ENCODE data around the gene RPL29. TPM values are rescaled to one million over a fixed set of nuclear protein-coding genes. Genes with fewer than 3 reads are reported as not detected.

The RPL29 gene
- total RNA-seq, 1 experiment from 2014 or later = 609 TPM

DNA sequence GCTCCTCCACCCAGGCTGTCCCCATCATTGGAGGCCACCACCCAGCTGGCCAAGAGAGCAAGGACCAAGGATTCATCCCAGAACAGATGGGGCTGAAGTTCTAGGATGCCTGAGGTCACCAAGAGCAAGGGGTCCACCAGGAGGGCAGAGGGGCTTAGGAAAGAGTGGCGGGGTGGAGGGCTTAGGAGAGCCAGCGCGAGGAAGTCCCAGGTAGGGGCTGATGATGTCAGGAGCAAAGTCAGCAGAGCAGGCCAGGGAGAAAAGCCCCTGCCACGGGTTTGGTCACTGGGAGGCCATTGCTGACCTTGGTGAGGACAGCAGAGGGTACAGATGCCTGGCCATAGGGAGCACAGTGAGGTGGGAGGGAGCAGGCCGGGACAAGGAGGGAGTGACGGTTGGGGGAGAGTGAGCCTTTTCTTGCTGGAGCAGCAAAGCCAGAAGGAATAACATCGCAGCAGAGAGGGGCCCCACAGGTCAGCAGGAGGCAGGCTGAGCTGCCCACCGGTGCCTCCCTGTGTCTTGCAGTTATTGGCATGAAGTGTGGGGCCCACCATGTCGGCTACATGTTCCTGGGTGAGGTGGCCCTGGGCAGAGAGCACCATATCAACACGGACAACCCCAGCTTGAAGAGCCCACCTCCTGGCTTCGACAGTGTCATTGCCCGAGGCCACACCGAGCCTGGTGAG lies 48.3 kb downstream of the RPL29 start:
- no peak for DNase-seq (ENCODE audit: low spot score)

DNA sequence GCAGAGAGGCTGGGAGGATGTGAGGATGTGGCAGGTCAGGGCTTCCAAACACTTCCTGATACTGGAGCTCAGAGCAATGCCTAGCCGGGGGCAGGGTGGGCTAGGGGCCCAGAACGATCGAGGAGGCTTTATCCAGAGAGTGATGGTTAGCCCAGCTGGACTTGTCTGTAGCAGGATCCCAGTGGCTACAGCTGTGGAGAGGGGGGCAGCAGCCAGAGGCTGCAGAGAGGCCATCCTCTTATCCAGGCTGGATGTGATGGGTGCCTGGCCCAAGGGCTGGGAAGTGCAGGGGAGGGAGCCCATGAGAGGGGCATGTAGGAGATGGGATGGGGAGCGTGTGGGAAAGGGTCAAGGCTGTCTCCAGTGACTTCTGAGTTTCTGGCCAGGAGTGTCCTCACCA lies 48.9 kb downstream of the RPL29 start:
- DNase-seq (ENCODE audit: low spot score) = no peak

DNA sequence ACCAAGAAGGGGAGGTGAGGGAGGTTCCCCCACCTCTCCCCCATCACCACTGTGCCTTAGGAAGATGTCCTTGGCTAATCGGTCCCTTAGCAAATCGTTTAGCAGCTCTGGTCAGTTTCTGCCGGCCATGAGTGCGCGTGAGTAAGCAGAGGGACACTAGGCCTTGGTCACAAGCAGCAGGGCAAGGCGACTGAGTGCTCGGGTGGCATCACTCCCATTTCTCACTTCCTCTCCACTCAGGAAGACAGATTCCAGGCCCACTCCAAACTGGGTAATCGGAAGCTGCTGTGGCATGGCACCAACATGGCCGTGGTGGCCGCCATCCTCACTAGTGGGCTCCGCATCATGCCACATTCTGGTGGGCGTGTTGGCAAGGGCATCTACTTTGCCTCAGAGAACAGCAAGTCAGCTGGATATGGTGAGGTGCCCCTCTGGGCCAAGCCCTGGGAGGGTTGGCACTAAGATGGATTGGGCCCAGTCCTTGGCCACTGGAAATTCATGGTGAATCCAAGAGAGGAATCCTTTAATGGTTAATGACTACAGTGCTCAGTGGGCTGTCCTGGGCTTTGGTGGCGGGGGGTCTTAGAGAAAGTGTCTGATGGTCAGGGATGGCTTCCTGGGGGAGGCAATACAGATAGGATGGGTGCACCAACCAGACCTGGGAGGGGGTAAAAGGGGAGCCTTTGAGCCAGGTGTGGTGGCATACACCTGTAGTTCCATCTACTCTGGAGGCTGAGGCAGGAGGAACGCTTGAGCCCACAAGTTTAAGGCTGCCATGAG lies 49.6 kb downstream of the RPL29 start:
- DNase-seq (ENCODE audit: low spot score) = no peak

DNA sequence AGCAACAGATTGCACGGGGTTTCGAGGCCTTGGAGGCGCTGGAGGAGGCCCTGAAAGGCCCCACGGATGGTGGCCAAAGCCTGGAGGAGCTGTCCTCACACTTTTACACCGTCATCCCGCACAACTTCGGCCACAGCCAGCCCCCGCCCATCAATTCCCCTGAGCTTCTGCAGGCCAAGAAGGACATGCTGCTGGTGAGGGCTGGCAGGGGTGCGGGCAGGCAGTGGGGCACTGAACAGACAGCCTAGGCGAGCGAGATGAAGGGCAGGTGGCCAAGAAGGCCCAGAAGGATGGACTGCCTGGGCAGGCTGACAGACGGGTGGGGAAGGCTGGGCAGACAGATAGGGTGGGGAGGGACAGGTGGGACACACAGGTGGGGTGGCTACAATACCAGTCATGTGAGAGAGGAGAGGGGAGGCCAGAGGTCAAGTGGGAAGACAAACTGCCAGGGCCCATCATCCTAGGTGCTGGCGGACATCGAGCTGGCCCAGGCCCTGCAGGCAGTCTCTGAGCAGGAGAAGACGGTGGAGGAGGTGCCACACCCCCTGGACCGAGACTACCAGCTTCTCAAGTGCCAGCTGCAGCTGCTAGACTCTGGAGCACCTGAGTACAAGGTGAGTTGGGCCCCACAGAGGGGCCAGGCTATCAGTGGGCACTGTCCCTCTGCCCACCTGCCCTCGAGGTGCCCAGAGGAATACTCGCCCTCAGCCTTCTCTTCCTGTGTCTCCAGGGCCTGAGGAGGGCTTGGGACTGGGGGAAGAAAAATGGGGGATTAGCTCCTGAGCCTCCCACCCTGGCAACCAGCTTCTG lies 50.5 kb downstream of the RPL29 start:
- no peak for DNase-seq (ENCODE audit: low spot score)

- no peak for DNase-seq (ENCODE audit: low spot score)
Measured at GRCh38 chr3:51944451-51945021, 51.2 kb downstream of the RPL29 start.

Small RNA genes within 50 kb of the gene (small RNA-seq; reads per million reads assigned to genes)
- gene AC115284.1 = not detected

Other genes starting within 250 kb of the RPL29 start
- not detected in 2 replicates for gene IQCF6, start 216.7 kb downstream of the RPL29 start, total RNA-seq (2014; rRNA removed; shearing (Covaris generic))
- not detected in 2 replicates for gene IQCF2, start 134.3 kb downstream of the RPL29 start, total RNA-seq (2014; rRNA removed; shearing (Covaris generic))
- gene IQCF5, start 120.3 kb downstream of the RPL29 start, total RNA-seq (2014; rRNA removed; shearing (Covaris generic)) = not detected in 2 replicates
- 1.5 TPM in 1 of 2 replicates, not detected in the other for gene IQCF1, start 92.5 kb downstream of the RPL29 start, total RNA-seq (2014; rRNA removed; shearing (Covaris generic))
- 84.5 and 91.7 TPM in 2 replicates for gene RRP9, start 54.0 kb downstream of the RPL29 start, total RNA-seq (2014; rRNA removed; shearing (Covaris generic))
- 5.8 and 6.0 TPM in 2 replicates for gene PARP3, start 53.5 kb downstream of the RPL29 start, total RNA-seq (2014; rRNA removed; shearing (Covaris generic))
- gene GPR62, start 40.5 kb downstream of the RPL29 start, total RNA-seq (2014; rRNA removed; shearing (Covaris generic)) = not detected in 2 replicates
- gene PCBP4, start 28.4 kb downstream of the RPL29 start, total RNA-seq (2014; rRNA removed; shearing (Covaris generic)) = 17.8 and 19.3 TPM in 2 replicates
- gene ABHD14B, start 21.8 kb downstream of the RPL29 start, total RNA-seq (2014; rRNA removed; shearing (Covaris generic)) = 33.5 and 41.3 TPM in 2 replicates
- 11.7 and 16.0 TPM in 2 replicates for gene ABHD14A, start 20.8 kb downstream of the RPL29 start, total RNA-seq (2014; rRNA removed; shearing (Covaris generic))
- gene ACY1, start 12.4 kb downstream of the RPL29 start, total RNA-seq (2014; rRNA removed; shearing (Covaris generic)) = 143 and 164 TPM in 2 replicates
- gene DUSP7, start 60.7 kb upstream of the RPL29 start, total RNA-seq (2014; rRNA removed; shearing (Covaris generic)) = 15.7 and 18.5 TPM in 2 replicates
- gene POC1A, start 158.5 kb upstream of the RPL29 start, total RNA-seq (2014; rRNA removed; shearing (Covaris generic)) = 25.2 and 27.4 TPM in 2 replicates
- gene ALAS1, start 202.3 kb upstream of the RPL29 start, total RNA-seq (2014; rRNA removed; shearing (Covaris generic)) = 31.5 and 34.4 TPM in 2 replicates
- gene TLR9, start 229.8 kb upstream of the RPL29 start, total RNA-seq (2014; rRNA removed; shearing (Covaris generic)) = not detected in 2 replicates
- 80.5 and 85.4 TPM in 2 replicates for gene TWF2, start 243.3 kb upstream of the RPL29 start, total RNA-seq (2014; rRNA removed; shearing (Covaris generic))
- gene PPM1M, start 249.9 kb upstream of the RPL29 start, total RNA-seq (2014; rRNA removed; shearing (Covaris generic)) = 4.0 and 4.2 TPM in 2 replicates